Brain microvascular endothelial cell (primary cell): Measurements from ENCODE around the gene BLID.

ENCODE experiments used
- DNase-seq: peaks from one replicate; pipeline ENCODE4 v3.0.0-alpha.2; 2020
- H3K27ac ChIP-seq: fragments of 250-450 bp; sonication (Bioruptor Pico); 2 replicates; pipeline ENCODE4 v1.5.1; 2020; ENCODE audit warnings: mild to moderate bottlenecking, moderate library complexity
- H3K27me3 ChIP-seq: fragments of 250-450 bp; sonication (Bioruptor Pico); replicated peaks from 2 replicates; pipeline ENCODE4 v1.5.1; 2020; ENCODE audit warnings: mild to moderate bottlenecking
- H3K36me3 ChIP-seq: fragments of 250-450 bp; sonication (Bioruptor Pico); replicated peaks from 2 replicates; pipeline ENCODE4 v1.5.1; 2020; ENCODE audit warnings: mild to moderate bottlenecking
- H3K4me3 ChIP-seq: 2 replicates; pipeline ENCODE4 v1.5.1; 2011; ENCODE audit warnings: low read depth, mild to moderate bottlenecking, control low read depth, low read length, moderate library complexity
- in situ Hi-C: cut with HindIII; loops from 2 replicates; pipeline ENCODE4 v1.10.0; 2017; ENCODE audit warnings: low sequenced_read_pairs, low pct_ligation_motif_present
- TF ChIP-seq, protein P1 (sequence below): IDR thresholded peaks from 2 replicates; pipeline ENCODE4 v1.5.1; 2011; ENCODE audit warnings: low read depth, mild to moderate bottlenecking, moderate library complexity, low read length, control low read depth, inconsistent platforms; ENCODE audit errors: missing control alignments

Gene BLID, protein sequence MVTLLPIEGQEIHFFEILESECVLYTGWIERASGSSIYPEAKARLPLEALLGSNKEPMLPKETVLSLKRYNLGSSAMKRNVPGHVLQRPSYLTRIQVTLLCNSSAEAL

DNA sequence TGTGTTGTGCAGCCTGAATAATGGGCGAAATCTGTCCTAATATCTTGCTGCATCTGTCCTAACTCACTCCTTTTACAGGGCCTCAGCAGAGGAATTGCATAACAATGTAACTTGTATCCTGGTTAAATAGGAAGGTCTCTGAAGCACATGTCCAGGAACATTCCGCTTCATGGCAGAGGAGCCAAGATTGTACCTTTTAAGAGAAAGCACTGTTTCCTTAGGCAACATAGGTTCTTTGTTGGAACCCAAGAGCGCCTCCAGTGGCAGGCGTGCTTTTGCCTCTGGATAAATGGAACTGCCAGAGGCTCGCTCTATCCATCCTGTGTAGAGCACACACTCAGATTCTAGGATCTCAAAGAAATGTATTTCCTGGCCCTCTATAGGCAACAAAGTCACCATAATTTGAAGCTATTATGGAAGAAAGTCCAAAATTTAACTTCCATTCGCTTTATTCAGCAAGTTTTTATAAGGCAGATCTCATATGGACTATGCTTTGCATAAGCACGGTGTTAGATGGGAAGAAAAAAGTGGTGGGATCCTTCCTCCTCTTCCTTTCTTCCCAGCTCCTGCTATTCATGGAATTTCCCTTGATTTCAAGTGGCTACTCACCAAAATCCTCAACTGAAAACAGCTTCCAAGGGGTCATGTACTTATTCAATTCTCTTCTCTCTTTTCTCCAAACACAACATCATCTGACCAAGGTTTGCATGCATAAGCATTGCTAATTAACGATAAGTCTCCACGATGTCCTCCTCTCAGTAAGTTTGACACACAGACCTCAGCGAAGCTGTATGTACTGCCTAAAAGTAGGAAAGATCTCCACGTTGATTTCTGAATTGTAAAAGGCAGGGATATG, at the start of gene BLID:
TSS of gene BLID (minus strand) at position 692 of the 856 bp plus-strand sequence. CDS start at position 399, 293 bp downstream.
- TF ChIP-seq, protein P1, sequence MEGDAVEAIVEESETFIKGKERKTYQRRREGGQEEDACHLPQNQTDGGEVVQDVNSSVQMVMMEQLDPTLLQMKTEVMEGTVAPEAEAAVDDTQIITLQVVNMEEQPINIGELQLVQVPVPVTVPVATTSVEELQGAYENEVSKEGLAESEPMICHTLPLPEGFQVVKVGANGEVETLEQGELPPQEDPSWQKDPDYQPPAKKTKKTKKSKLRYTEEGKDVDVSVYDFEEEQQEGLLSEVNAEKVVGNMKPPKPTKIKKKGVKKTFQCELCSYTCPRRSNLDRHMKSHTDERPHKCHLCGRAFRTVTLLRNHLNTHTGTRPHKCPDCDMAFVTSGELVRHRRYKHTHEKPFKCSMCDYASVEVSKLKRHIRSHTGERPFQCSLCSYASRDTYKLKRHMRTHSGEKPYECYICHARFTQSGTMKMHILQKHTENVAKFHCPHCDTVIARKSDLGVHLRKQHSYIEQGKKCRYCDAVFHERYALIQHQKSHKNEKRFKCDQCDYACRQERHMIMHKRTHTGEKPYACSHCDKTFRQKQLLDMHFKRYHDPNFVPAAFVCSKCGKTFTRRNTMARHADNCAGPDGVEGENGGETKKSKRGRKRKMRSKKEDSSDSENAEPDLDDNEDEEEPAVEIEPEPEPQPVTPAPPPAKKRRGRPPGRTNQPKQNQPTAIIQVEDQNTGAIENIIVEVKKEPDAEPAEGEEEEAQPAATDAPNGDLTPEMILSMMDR: peak; percentile 84
- no peaks in the 10 kb centered on the region for H3K27me3 ChIP-seq
- H3K36me3 ChIP-seq: peaks cover 75% of the 10 kb centered on the region
- in situ Hi-C loops: no loop called here
- peak within 1 kb of the TSS; percentile 25 for H3K27ac ChIP-seq
- H3K4me3 ChIP-seq: no peak within 1 kb of the TSS
- DNase-seq: peak; percentile 60

DNA sequence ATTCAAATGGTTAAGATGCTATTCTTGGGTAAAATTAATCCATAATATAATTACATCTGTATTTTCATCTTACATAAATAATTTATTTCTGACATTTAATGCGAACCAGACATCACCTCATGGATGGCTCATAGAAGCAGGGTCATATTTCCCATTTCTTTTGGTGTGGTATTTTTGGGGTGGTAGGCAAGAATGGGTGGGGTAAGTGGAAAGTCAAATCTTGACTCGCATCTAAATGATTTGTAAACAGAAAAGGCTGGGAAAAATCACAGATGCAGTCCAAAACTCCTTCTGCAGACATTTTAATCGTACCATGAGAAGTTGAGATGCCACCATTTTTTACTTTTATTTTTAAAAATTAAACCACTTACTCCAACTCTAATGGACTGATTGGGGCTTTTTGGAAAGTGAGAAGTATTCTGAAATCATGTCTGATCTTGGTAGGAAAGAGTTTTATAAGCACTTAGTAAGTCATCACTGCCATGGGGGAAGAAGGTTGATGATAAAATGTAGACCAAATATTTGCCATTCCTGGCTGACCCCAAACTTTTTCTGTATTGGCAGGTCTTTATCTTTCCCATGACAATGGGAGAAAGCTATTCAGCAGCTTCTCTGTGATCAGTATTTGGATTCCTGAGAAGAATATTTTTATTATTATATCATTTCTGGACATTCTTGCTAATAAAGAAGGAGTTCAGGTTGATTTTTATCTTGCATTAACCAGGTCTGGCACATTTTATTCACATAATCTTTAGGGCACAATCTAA, 47.2 kb upstream of the BLID start:
- H3K27ac ChIP-seq: peak overlapping the region; percentile 81
- H3K36me3 ChIP-seq: peaks cover 79% of the 10 kb centered on the region
- TF ChIP-seq, protein P1: no peak
- DNase-seq: peak; percentile 68
- in situ Hi-C loops: no loop called here
- no peaks in the 10 kb centered on the region for H3K27me3 ChIP-seq
- H3K4me3 ChIP-seq: no peak overlapping the region

DNA sequence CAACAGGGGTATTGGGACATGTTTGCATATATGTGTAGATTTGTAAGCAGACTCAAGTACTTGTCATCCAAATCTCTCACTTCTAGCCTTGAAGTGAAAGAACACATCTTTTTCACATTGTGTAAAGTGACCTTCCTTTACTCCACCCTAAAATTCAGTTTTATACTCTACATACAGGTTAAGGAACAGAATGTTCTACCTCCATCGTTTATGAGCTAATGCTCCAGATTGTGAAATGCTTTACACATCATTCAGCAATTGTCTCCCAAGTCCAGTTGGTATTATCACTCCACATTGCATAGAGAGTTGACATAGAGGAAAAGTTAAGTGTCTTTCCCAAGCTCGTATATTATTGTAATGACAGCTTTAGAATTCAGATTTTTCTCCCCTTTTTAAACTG, 46.1 kb upstream of the BLID start:
- H3K27me3 ChIP-seq: no peaks in the 10 kb centered on the region
- in situ Hi-C loops: no loop called here
- TF ChIP-seq, protein P1: no peak
- DNase-seq: no peak
- peaks cover 84% of the 10 kb centered on the region for H3K36me3 ChIP-seq
- H3K4me3 ChIP-seq: no peak overlapping the region
- H3K27ac ChIP-seq: peak overlapping the region; percentile 81

DNA sequence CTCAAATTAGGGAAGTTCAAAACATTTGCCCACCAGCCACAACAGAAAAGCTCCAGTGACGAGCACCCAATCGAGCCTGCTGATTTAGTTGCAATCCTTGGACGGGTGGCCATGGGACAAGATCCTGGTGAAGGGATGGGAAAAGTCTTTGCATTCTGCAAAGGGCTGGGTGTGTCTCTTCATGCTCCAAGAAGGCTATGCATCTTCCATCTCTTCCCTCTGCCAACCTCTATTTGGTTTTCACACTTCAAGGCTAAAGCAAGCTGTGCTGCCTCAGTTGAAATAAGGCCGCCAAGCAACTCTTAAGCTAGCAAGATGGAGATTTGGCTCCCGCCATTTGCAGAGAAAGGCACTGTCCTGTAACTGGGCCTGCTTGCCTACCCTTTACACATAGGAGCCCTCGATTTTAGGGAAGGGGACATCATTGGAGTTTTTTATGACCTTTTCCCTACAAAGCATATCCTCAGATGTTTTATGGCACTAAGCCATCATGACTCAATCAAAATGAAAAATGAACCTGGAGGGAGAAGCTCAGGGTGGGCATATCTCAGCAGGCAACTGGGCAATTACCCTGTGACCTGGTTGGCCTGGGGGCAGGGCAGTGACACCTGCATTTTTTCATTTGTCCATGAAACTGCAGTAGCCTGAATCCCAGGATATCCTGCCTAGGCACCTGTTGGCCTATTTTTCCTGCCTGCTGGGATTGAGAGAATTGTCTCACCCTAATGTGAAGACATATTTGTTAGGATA, 45.0 kb upstream of the BLID start:
- TF ChIP-seq, protein P1: no peak
- Histone ChIP-seq H3K36me3 (peaks cover 88% of the 10 kb centered on the region), H3K27me3 (no peaks in the 10 kb centered on the region), H3K4me3 (no peak overlapping the region), H3K27ac (peak overlapping the region; percentile 81)
- DNase-seq: no peak
- in situ Hi-C loops: no loop called here

DNA sequence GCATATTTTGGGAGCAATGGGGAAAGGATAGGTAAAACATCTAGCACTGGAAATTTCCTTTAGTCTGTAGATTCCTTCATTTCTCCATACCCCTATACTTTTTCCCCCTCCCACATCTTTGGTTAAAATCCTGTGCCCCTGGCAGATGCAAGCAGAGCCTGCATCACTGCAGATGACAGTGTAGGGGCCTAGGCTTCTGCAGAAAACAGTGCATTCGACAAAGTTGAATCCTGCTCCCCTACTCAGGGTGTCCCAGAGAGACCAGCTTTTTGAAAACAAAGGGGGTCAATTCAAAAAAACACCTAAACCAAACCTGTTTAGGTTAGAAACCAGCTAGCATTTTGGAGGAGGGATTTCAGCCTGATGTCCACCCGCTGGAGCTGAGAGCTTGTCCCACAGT, 43.8 kb upstream of the BLID start:
- Histone ChIP-seq H3K27me3 (no peaks in the 10 kb centered on the region), H3K36me3 (peaks cover 87% of the 10 kb centered on the region), H3K4me3 (no peak overlapping the region), H3K27ac (peak overlapping the region; percentile 47)
- in situ Hi-C loops: no loop called here
- TF ChIP-seq, protein P1: no peak
- DNase-seq: no peak
